CD4-positive, alpha-beta T cell treated with Interleukin-15 for 1 hour (primary cell): ENCODE results near the gene REC114.

Experiments
- DNase-seq: peaks from one replicate; pipeline ENCODE4 v3.0.0-alpha.2; 2020

Gene REC114

GRCh38 chr15:73608941-73609340 lies 166.0 kb downstream of the REC114 start:
- no peak for DNase-seq
